HEK293 (cell line): ENCODE measurements around the gene DCAKD.

Source experiments
- ATF2 ChIP-seq: fragments of 450-650 bp; formaldehyde crosslinking; IDR thresholded peaks from 2 replicates; pipeline ENCODE4 v1.5.1; 2016; ENCODE audit warnings: missing biosample characterization, missing genetic modification characterization, low read depth
- ELK4 ChIP-seq: IDR thresholded peaks from 2 replicates; pipeline ENCODE4 v1.6.1; 2011; ENCODE audit warnings: mild to moderate bottlenecking, low read depth, low read length, borderline replicate concordance
- HOXA7 ChIP-seq: sonication (generic); formaldehyde crosslinking; IDR thresholded peaks from 2 replicates; pipeline ENCODE4 v1.8.1; 2022; ENCODE audit warnings: missing genetic modification reagents, borderline replicate concordance
- INSM2 ChIP-seq: fragments of 450-650 bp; formaldehyde crosslinking; IDR thresholded peaks from 2 replicates; pipeline ENCODE4 v1.5.1; 2016; ENCODE audit warnings: missing biosample characterization, missing genetic modification characterization
- MEIS1 ChIP-seq: sonication (generic); formaldehyde crosslinking; IDR thresholded peaks from 2 replicates; pipeline ENCODE4 v1.8.1; 2022; ENCODE audit warnings: missing genetic modification reagents, mild to moderate bottlenecking, borderline replicate concordance
- SALL2 ChIP-seq: fragments of 450-650 bp; formaldehyde crosslinking; IDR thresholded peaks from 2 replicates; pipeline ENCODE4 v1.5.0; 2017; ENCODE audit warnings: missing biosample characterization, mild to moderate bottlenecking, missing genetic modification characterization, borderline replicate concordance
- YY2 ChIP-seq: fragments of 450-650 bp; formaldehyde crosslinking; IDR thresholded peaks from 2 replicates; pipeline ENCODE4 v1.5.1; 2016; ENCODE audit warnings: missing biosample characterization, missing genetic modification characterization
- ZBTB1 ChIP-seq: fragments of 450-650 bp; formaldehyde crosslinking; IDR thresholded peaks from 2 replicates; pipeline ENCODE4 v1.5.1; 2016; ENCODE audit warnings: missing biosample characterization, missing genetic modification characterization
- ZBTB26 ChIP-seq: fragments of 450-650 bp; formaldehyde crosslinking; optimal IDR thresholded peaks from 2 replicates; pipeline ENCODE3; 2016; ENCODE audit warnings: missing biosample characterization, mild to moderate bottlenecking, missing genetic modification characterization
- ZEB2 ChIP-seq: fragments of 450-650 bp; formaldehyde crosslinking; IDR thresholded peaks from 2 replicates; pipeline ENCODE4 v1.5.1; 2016; ENCODE audit warnings: missing biosample characterization, missing genetic modification characterization
- ZFP3 ChIP-seq: fragments of 450-650 bp; formaldehyde crosslinking; IDR thresholded peaks from 2 replicates; pipeline ENCODE4 v1.5.1; 2016; ENCODE audit warnings: low read depth, missing biosample characterization, missing genetic modification characterization
- ZNF146 ChIP-seq: fragments of 450-650 bp; formaldehyde crosslinking; IDR thresholded peaks from 2 replicates; pipeline ENCODE4 v1.5.1; 2016; ENCODE audit warnings: missing biosample characterization, missing genetic modification characterization
- ZNF18 ChIP-seq: fragments of 450-650 bp; formaldehyde crosslinking; IDR thresholded peaks from 2 replicates; pipeline ENCODE4 v1.5.1; 2016; ENCODE audit warnings: missing biosample characterization, missing genetic modification characterization
- ZNF184 ChIP-seq: fragments of 450-650 bp; IDR thresholded peaks from 2 replicates; pipeline ENCODE4 v1.5.1; 2018; ENCODE audit warnings: missing biosample characterization, mild to moderate bottlenecking, missing genetic modification characterization
- ZNF221 ChIP-seq: fragments of 450-650 bp; formaldehyde crosslinking; IDR thresholded peaks from 2 replicates; pipeline ENCODE4 v1.5.1; 2017; ENCODE audit warnings: missing biosample characterization, missing genetic modification characterization, borderline replicate concordance
- ZNF23 ChIP-seq: fragments of 450-650 bp; formaldehyde crosslinking; IDR thresholded peaks from 2 replicates; pipeline ENCODE4 v1.5.1; 2016; ENCODE audit warnings: missing biosample characterization, missing genetic modification characterization, borderline replicate concordance
- ZNF248 ChIP-seq: fragments of 450-650 bp; formaldehyde crosslinking; IDR thresholded peaks from 2 replicates; pipeline ENCODE4 v1.5.1; 2017; ENCODE audit warnings: missing biosample characterization, missing genetic modification characterization
- ZNF335 ChIP-seq: fragments of 450-650 bp; formaldehyde crosslinking; conservative IDR thresholded peaks from 2 replicates; pipeline ENCODE4 v1.5.1; 2016; ENCODE audit warnings: missing biosample characterization, missing genetic modification characterization
- ZNF350 ChIP-seq: fragments of 450-650 bp; formaldehyde crosslinking; IDR thresholded peaks from 2 replicates; pipeline ENCODE4 v1.5.0; 2017; ENCODE audit warnings: missing biosample characterization, mild to moderate bottlenecking, missing genetic modification characterization
- ZNF354C ChIP-seq: fragments of 450-650 bp; formaldehyde crosslinking; IDR thresholded peaks from 2 replicates; pipeline ENCODE4 v1.5.1; 2016; ENCODE audit warnings: missing biosample characterization, missing genetic modification characterization, low read depth, borderline replicate concordance
- ZNF391 ChIP-seq: fragments of 450-650 bp; formaldehyde crosslinking; IDR thresholded peaks from 2 replicates; pipeline ENCODE4 v1.5.1; 2016; ENCODE audit warnings: low read depth, missing biosample characterization, missing genetic modification characterization, borderline replicate concordance
- ZNF404 ChIP-seq: fragments of 450-650 bp; formaldehyde crosslinking; IDR thresholded peaks from 2 replicates; pipeline ENCODE4 v1.5.1; 2017; ENCODE audit warnings: missing biosample characterization, missing genetic modification characterization
- ZNF416 ChIP-seq: fragments of 450-650 bp; formaldehyde crosslinking; IDR thresholded peaks from 2 replicates; pipeline ENCODE4 v1.5.1; 2016; ENCODE audit warnings: missing biosample characterization, missing genetic modification characterization
- ZNF555 ChIP-seq: fragments of 450-650 bp; formaldehyde crosslinking; conservative IDR thresholded peaks from 2 replicates; pipeline ENCODE4 v1.5.1; 2017; ENCODE audit warnings: missing biosample characterization, mild to moderate bottlenecking, missing genetic modification characterization, inconsistent platforms
- ZNF558 ChIP-seq: fragments of 450-650 bp; formaldehyde crosslinking; IDR thresholded peaks from 2 replicates; pipeline ENCODE4 v1.5.1; 2016; ENCODE audit warnings: missing biosample characterization, missing genetic modification characterization
- ZNF610 ChIP-seq: fragments of 450-650 bp; formaldehyde crosslinking; IDR thresholded peaks from 2 replicates; pipeline ENCODE4 v1.5.1; 2016; ENCODE audit warnings: missing biosample characterization, missing genetic modification characterization, borderline replicate concordance
- ZNF621 ChIP-seq: fragments of 450-650 bp; formaldehyde crosslinking; IDR thresholded peaks from 2 replicates; pipeline ENCODE4 v1.5.1; 2017; ENCODE audit warnings: missing biosample characterization, missing genetic modification characterization
- ZNF677 ChIP-seq: fragments of 450-650 bp; IDR thresholded peaks from 2 replicates; pipeline ENCODE4 v1.5.0; 2018; ENCODE audit warnings: missing biosample characterization, mild to moderate bottlenecking, missing genetic modification characterization, moderate library complexity
- ZNF701 ChIP-seq: fragments of 450-650 bp; formaldehyde crosslinking; IDR thresholded peaks from 2 replicates; pipeline ENCODE4 v1.5.1; 2016; ENCODE audit warnings: missing biosample characterization, missing genetic modification characterization
- ZNF707 ChIP-seq: fragments of 450-650 bp; formaldehyde crosslinking; IDR thresholded peaks from 2 replicates; pipeline ENCODE4 v1.5.1; 2016; ENCODE audit warnings: missing biosample characterization, missing genetic modification characterization
- ZNF843 ChIP-seq: fragments of 450-650 bp; formaldehyde crosslinking; IDR thresholded peaks from 2 replicates; pipeline ENCODE4 v1.5.1; 2016; ENCODE audit warnings: missing biosample characterization, missing genetic modification characterization
- ZSCAN16 ChIP-seq: fragments of 450-650 bp; formaldehyde crosslinking; IDR thresholded peaks from 2 replicates; pipeline ENCODE4 v1.5.1; 2016; ENCODE audit warnings: missing biosample characterization, missing genetic modification characterization

Gene DCAKD

GRCh38 chr17:45051060-45051719 is at the start of gene DCAKD (continued):
- no peak for TF ChIP-seq ZNF18 (tag by site-specific recombination)
- TF ChIP-seq ZNF146 (tag by site-specific recombination) = no peak
- TF ChIP-seq ZNF391 (tag by site-specific recombination) = no peak
- no peak for TF ChIP-seq ZNF558 (tag by site-specific recombination)
- no peak for TF ChIP-seq INSM2
- TF ChIP-seq ZNF221 (tag by site-specific recombination) = no peak
- TF ChIP-seq ZNF701 (tag by site-specific recombination) = no peak
- no peak for TF ChIP-seq ZNF555 (tag by site-specific recombination)
- 0 out of 2 replicates have a peak, but pooled peaks have one; percentile 58 for TF ChIP-seq ZNF184
- TF ChIP-seq ZNF335 = peak; percentile 78
- no peak for TF ChIP-seq MEIS1 (CRISPR knock-in tag)
- no peak for TF ChIP-seq ZNF621 (tag by site-specific recombination)
- TF ChIP-seq ZNF350 (tag by site-specific recombination) = no peak
- peak; percentile 50; the same call in 1 of the 2 replicates for TF ChIP-seq ZEB2
- no peak for TF ChIP-seq ZBTB1 (tag by site-specific recombination)
- TF ChIP-seq ZNF610 (tag by site-specific recombination) = no peak
- TF ChIP-seq ZNF404 = no peak
- no peak for TF ChIP-seq ATF2 (tag by site-specific recombination)
- TF ChIP-seq ZNF677 (tag by site-specific recombination) = no peak
- no peak for TF ChIP-seq ZNF23
- no peak for TF ChIP-seq ZNF843 (tag by site-specific recombination)
- TF ChIP-seq ZFP3 (tag by site-specific recombination) = no peak
- TF ChIP-seq ZNF707 (tag by site-specific recombination) = no peak
- no peak for TF ChIP-seq ZSCAN16 (tag by site-specific recombination)
- no peak for TF ChIP-seq HOXA7 (CRISPR knock-in tag)
- no peak for TF ChIP-seq SALL2 (tag by site-specific recombination)
- TF ChIP-seq YY2 (tag by site-specific recombination) = no peak
- TF ChIP-seq ZNF248 = no peak
- peak; percentile 57 for TF ChIP-seq ZBTB26 (tag by site-specific recombination)
- TF ChIP-seq ZNF416 (tag by site-specific recombination) = no peak
- no peak for TF ChIP-seq ZNF354C (tag by site-specific recombination)
- TF ChIP-seq ELK4 = no peak; the same call in 1 of the 2 replicates
